Neural crest cell (in vitro differentiated cells): Measurements from ENCODE around the gene CREB3L2. TPM values are rescaled to one million over a fixed set of nuclear protein-coding genes. Genes with fewer than 3 reads are reported as not detected.

Experiments used
- DNase-seq: peaks from one replicate; pipeline ENCODE4 v3.0.0; 2021; ENCODE audit warnings: low read depth, mixed read lengths, low spot score
- H3K27ac Mint-ChIP-seq: one replicate; pipeline ENCODE4 v1.8.0; 2021; ENCODE audit warnings: mild to moderate bottlenecking, mixed read lengths; ENCODE audit not compliant: unreplicated experiment
- H3K27me3 Mint-ChIP-seq: 2 replicates; pipeline ENCODE4 v1.8.0; 2021; ENCODE audit warnings: low read depth, mild to moderate bottlenecking, mixed read lengths
- H3K36me3 Mint-ChIP-seq: 2 replicates; pipeline ENCODE4 v1.8.0; 2021; ENCODE audit warnings: low read depth, mild to moderate bottlenecking, mixed read lengths
- H3K4me1 Mint-ChIP-seq: 2 replicates; pipeline ENCODE4 v1.8.0; 2021; ENCODE audit warnings: mixed read lengths
- H3K4me3 Mint-ChIP-seq: one replicate; pipeline ENCODE4 v1.8.0; 2021; ENCODE audit warnings: mild to moderate bottlenecking, mixed read lengths
- H3K9me3 Mint-ChIP-seq: 2 replicates; pipeline ENCODE4 v1.8.0; 2021; ENCODE audit warnings: mixed read lengths
- CTCF ChIP-seq: fragments of 200-600 bp; sonication (generic); conservative IDR thresholded peaks from 2 replicates; pipeline ENCODE4 v1.5.0; 2021; ENCODE audit warnings: antibody characterized with exemption, mild to moderate bottlenecking
- total RNA-seq: library from RNA; stranded (reverse); gene quantifications from 2 replicates; pipeline ENCODE4 v1.2.1, GENCODE V29; 2021

The CREB3L2 gene
- total RNA-seq, 1 donor from 2014 or later: 51.9 TPM

GRCh38 chr7:137947046-137947445, 54.8 kb downstream of the CREB3L2 start:
- TF ChIP-seq CTCF: no peak
- DNase-seq: no peak
- H3K4me1 Mint-ChIP-seq: peaks cover 55% of the 10 kb centered on the region
- no peaks in the 10 kb centered on the region for H3K9me3 Mint-ChIP-seq
- peak overlapping the region; percentile 31 for H3K4me3 Mint-ChIP-seq
- H3K27ac Mint-ChIP-seq: peak overlapping the region; percentile 88
- no peaks in the 10 kb centered on the region for H3K27me3 Mint-ChIP-seq
- H3K36me3 Mint-ChIP-seq: peaks cover 2% of the 10 kb centered on the region

- Mint-ChIP-seq H3K9me3 (no peaks in the 10 kb centered on the region), H3K36me3 (peaks cover 2% of the 10 kb centered on the region), H3K4me1 (peaks cover 53% of the 10 kb centered on the region), H3K27ac (peak overlapping the region; percentile 53), H3K4me3 (no peak overlapping the region), H3K27me3 (no peaks in the 10 kb centered on the region)
- DNase-seq: no peak
- no peak for TF ChIP-seq CTCF
Measured at GRCh38 chr7:137946011-137946410, 55.9 kb downstream of the CREB3L2 start.

- H3K36me3 Mint-ChIP-seq: peaks cover 6% of the 10 kb centered on the region
- H3K9me3 Mint-ChIP-seq: no peaks in the 10 kb centered on the region
- no peak for DNase-seq
- H3K4me1 Mint-ChIP-seq: peaks cover 44% of the 10 kb centered on the region
- peak overlapping the region; percentile 65 for H3K27ac Mint-ChIP-seq
- no peaks in the 10 kb centered on the region for H3K27me3 Mint-ChIP-seq
- no peak for TF ChIP-seq CTCF
- no peak overlapping the region for H3K4me3 Mint-ChIP-seq
Measured at GRCh38 chr7:137944168-137944567, 57.7 kb downstream of the CREB3L2 start.

GRCh38 chr7:137943132-137943551, 58.7 kb downstream of the CREB3L2 start:
- Mint-ChIP-seq H3K9me3 (no peaks in the 10 kb centered on the region), H3K4me3 (no peak overlapping the region), H3K27ac (peak overlapping the region; percentile 77), H3K27me3 (no peaks in the 10 kb centered on the region), H3K4me1 (peaks cover 36% of the 10 kb centered on the region), H3K36me3 (peaks cover 6% of the 10 kb centered on the region)
- DNase-seq: no peak
- TF ChIP-seq CTCF: no peak

GRCh38 chr7:137942484-137943115, 59.3 kb downstream of the CREB3L2 start:
- no peak overlapping the region for H3K27ac Mint-ChIP-seq
- no peak for TF ChIP-seq CTCF
- no peak overlapping the region for H3K4me3 Mint-ChIP-seq
- no peaks in the 10 kb centered on the region for H3K27me3 Mint-ChIP-seq
- H3K36me3 Mint-ChIP-seq: peaks cover 6% of the 10 kb centered on the region
- no peaks in the 10 kb centered on the region for H3K9me3 Mint-ChIP-seq
- DNase-seq: no peak
- peaks cover 36% of the 10 kb centered on the region for H3K4me1 Mint-ChIP-seq
